Hematopoietic multipotent progenitor cell treated with erythropoietin and hydrocortisone succinate and interleukin-3 and kit ligand, for 17 days (in vitro differentiated cells): Measurements from ENCODE around the gene KCNT1.

ENCODE experiments used
- DNase-seq: peaks from one replicate; pipeline ENCODE4 v3.0.0-alpha.2; 2015; ENCODE audit warnings: low spot score

The KCNT1 gene

DNA sequence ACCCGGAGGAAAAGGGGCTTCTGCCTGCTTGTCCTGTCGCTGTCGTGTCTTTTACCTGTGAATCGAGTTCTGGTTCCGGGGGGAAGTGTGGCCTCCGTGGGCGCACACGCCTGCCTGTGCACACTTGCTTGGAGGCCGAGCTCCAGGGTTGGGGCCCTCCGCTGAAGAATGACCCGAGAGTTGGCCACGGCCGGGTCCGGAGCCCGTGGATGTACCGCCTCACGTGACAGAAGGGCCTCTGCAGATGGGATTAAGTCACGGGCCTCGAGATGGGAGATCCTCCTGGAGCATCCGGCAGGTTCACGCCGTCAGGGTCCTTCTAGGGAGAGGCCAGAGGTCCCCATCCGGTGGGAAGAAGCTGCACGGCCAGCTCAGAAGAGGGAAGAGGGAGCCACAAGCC, 81.0 kb downstream of the KCNT1 start:
- no peak for DNase-seq

DNA sequence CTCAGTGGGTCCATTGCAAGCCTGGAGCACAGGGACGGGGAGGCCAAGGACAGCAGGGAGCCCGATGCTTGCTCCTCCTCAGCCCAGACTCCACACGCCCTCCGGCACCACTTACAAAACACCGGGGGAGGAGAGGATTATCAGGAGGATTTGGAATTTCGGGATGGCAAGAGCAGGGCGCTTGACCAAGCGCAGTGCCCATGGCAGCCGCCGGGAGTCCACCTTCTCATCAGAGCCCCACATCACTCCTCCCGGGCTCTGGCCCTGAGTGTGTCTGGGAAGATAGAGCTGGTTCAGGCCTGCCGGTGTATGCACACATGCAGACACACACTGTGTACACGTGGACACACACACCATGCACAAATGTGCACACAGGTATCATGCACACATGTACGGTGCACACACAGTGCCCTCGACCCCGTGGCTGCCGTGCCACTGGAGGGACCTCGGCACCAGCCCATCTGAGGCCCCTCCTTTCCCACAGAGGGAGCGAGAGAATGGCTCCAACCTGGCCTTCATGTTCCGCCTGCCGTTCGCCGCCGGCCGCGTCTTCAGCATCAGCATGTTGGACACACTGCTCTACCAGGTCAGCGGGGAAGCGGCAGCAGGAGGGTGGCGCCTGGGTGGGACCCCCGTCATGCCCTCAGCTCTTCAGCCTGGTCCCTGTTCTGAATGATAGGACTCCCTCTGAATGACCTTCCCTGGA, 81.7 kb downstream of the KCNT1 start:
- DNase-seq, result no peak

DNA sequence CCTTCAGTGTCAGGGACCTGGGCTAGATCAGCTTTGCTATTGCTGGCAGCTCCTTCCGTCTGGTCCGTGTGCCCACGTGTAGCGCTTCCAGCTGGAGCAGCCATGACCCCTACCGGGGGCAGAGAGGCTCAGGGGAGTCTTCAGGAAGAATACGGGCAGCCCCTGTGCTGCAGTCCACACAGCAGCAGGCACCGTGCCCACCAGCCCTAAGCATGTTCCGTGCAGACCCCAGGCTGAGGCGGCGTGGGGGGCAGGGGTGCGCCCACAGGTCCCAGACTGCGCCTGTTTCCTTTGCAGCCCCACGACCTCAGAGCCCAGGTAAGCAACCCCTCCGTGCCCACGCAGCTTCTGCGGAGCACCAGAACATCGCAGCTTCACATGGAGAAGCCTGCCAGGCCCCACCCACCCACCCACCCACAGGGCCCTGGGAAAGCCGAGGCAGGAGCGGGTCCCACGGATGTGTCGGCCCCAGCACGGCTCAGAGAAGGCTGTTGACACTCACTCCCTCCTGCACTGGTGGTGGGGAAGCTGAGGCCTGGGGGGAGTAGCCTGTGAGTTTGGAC, 83.1 kb downstream of the KCNT1 start:
- DNase-seq, result no peak

DNA sequence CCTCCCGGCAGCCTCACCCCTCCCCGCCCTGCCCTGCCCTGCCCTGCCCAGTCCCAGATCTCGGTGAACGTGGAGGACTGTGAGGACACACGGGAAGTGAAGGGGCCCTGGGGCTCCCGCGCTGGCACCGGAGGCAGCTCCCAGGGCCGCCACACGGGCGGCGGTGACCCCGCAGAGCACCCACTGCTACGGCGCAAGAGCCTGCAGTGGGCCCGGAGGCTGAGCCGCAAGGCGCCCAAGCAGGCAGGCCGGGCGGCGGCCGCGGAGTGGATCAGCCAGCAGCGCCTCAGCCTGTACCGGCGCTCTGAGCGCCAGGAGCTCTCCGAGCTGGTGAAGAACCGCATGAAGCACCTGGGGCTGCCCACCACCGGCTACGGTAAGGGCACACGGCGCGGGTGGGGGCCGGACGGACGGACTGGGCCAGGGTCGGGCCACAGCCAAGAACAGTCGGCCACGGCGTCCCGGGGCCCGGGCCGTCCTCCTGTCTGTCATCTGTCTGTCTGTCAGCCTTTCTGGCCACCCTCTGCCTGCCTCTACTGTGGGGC, 84.2 kb downstream of the KCNT1 start:
- DNase-seq, result no peak

DNA sequence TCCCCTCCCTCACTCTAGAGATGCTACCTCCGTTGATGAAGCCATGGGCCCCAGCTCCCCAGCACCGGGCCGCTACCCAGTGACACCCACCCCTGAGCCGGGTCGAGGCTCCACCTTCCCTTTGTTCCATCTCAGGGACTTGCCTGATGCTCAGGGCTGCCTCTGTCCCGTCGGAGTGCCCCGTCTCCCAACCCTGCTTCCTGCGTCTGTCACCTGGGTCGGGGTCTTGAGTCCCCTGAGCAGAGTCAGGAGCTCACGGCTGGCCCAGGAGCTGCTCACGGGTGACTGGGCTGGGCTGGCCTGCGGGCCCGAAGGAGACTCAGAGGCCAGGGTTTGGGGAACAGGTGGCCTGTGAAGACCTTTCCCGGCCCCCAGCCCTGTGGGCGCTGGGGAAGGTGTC, 85.3 kb downstream of the KCNT1 start:
- DNase-seq, result no peak

DNA sequence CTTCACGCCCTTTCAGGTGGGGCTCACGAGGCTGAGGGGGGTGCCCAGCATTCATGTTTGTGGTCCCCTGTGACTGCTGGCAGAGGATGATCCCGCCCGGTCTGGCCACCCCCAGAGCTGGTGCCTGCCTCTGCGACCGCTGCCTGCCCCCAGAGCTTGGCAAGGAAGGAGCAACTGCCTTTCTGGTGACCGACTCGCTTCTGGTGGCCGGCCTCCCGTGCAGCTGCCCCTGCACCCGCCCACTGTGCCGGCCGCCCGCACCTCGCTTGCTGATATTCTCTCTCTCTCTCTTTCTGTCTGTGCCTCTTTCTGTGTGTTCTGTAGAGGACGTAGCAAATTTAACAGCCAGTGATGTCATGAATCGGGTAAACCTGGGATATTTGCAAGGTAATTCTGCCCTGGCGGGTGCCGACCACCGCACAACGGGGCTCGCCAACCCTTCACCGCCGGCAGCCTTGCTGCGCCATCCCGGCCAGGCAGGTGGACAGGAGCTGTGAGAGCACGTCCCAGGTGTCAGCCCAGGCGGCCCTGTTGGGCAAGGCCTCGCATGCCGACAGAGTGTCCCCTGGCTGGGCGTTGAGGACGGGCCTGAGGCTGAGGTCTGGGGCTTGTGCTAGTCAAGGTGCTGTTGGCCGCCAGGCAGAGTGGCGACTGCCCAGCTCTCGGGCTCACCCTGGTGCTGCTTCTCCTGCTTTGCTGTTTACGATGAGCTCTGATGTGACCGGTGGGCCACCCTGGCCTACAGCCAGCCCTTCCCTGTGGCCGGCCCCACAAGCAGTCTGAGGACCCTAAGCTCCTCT, 86.0 kb downstream of the KCNT1 start:
- no peak for DNase-seq

DNA sequence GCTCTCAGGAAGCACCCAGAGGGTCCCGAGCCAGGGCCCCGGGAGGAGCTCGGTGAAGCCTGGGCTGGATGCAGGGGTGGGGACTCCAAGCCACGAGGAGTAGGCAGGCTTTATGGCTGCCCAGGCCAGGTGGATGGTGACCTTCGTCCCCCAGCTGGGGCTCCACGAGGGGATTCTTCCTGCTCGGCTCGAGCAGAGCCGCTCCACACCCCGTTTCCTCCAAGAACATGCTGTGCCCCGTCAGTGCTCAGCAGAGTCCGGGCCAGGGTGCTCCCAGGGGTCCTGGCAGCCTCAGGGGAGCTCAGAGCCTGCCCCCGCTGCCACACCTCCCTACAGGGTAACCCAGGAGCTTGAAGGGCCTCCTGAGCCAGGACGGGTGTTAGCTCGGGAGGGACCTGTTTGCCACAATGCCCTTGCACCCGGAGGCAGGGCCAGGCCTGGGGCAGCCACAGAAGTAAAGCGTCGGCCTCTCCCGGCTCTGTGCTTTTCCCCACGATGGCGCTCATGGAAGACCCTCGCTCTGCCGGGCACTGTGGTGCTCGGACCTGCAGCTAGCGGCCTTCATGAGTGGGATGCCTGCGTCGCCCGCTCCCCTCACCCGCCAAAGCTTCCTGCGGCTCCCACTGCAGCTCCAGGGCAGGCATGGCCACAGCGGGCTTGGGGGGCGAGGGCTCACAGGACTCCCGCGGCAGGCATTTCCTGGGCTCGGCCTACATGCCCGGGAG, 86.8 kb downstream of the KCNT1 start:
- no peak for DNase-seq

DNA sequence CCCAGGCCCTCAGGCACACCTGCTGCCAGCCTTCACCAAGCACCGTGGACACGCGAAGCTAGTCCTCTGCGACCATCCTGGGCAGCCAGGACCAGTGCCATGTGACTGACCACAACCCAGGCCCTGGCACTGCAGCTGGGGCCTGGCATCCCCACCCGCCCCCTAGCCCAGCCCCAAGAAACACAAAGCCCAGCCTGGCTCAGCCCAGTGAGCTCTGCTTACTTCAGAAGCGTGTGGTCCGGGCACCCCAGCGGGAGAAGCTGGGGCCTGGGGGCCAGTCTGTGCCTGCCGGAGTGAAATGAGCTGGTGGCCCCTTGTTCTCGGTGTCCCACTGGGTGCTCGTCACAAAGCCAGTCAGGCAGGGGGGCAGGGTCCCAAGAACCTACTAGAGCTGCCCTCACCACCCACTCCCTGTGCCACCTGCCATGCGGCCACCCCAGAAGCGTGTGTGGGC, 87.9 kb downstream of the KCNT1 start:
- no peak for DNase-seq

DNA sequence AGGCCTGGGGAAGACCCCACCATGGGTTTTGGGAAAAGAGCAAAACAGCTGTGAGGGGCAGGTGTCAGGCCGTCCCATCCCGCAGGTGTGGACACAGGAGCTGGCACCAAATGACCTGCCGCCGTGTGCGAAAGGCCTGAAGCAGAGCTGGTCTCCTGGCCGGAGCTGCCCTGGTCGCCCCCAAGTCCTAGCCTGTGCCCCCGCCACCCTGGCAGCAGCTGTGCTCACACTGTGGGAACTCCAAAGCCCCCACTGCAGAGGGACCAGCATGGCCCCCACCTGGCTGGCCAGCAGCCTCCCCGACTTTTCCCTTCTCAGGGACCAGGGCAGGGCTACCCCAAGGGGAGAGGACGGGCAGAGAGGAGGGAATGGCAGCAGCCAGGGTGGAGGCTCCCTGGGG, 88.4 kb downstream of the KCNT1 start:
- DNase-seq, result no peak

DNA sequence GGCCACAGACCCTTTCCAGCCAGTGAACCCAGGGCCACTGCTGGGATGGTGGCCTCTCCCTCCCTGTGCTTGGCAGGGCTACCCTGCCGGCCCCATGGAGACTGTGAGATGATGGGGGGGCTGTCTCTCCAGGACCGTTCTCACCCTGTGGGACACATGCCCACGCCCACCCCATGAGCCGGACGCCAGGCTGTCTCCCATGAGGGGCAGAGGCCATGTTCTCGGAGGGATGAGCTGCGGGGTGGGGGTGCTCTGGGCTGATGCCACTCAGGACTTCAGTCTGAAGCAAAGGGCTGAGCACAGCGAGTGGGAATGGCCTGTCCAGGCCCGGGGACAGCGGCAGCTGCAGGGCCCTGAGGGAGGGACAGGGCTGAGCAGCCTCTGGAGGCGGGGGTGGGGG, 88.9 kb downstream of the KCNT1 start:
- no peak for DNase-seq

DNA sequence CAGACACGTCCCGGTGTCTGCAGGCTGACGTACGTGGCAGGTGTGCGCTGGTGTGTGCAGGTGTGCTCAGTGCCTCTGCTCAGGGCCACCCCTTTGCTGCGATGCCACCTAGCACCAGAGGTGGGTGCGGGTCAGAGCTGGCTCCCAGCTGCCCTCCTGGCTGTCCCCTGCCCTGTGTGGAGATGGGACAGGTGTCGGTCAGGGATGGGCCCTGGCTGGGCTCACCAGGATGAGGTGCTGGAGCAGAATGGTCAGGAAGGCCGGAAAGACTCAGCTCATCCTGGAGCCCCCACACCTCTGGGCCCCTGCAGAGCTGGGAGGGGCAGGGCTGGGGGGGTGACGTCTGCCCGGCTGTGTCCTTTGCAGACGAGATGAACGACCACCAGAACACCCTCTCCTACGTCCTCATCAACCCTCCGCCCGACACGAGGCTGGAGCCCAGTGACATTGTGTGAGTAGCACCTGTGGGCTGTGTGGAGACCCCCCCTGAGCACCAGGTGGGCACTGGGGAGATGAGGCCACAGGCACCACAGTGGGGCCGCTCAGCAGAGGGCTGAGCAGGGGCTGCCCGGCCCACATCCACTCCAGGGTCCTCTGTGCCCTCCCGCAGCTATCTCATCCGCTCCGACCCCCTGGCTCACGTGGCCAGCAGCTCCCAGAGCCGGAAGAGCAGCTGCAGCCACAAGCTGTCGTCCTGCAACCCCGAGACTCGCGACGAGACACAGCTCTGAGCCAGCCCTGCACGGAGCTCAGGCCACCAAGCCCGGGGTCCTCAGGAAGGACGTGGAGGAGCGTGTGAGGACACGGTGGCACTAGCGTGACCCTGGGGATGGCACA, 89.7 kb downstream of the KCNT1 start:
- DNase-seq, result no peak

DNA sequence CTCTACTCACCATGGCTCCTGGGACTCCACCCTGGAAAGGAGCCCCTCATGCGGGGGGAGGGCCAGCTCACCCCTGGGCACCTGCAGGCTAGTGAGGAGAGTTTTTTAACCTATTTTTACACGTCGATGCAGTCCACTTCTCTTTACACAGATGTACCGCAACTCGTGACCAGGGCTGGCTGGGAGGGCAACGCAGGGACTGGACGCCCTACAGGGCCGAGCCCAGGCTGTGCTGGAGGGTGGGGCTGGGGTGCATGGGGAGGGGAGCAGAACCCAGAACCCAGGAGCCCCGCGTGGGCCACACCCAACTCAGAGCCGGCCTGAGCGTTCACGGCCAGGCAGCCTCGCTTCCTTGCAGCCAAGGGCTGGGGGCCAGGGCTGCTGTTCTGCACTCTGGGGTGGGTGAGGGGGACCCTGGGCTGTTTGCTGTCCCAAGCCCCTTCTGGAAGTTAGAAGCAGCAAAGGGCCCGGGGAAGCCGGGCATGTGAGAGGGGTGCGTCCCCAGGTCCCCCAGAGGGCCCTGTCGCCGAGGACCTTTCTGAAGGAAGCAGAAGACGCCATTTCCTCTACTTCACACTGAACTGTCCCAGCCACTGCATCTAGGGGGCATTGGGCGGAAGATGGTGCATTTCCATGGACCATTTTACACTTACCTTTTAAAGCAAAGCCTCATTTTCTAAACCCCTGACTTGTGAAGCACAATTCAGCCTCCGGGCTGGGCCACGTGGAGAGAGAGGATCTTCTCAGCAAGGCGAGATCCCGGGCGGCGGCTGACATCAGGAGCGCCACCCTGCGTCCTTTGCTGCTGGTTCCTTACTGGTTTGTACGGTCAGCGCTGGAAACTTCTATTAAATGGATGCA, 90.5 kb downstream of the KCNT1 start:
- DNase-seq, result no peak

DNA sequence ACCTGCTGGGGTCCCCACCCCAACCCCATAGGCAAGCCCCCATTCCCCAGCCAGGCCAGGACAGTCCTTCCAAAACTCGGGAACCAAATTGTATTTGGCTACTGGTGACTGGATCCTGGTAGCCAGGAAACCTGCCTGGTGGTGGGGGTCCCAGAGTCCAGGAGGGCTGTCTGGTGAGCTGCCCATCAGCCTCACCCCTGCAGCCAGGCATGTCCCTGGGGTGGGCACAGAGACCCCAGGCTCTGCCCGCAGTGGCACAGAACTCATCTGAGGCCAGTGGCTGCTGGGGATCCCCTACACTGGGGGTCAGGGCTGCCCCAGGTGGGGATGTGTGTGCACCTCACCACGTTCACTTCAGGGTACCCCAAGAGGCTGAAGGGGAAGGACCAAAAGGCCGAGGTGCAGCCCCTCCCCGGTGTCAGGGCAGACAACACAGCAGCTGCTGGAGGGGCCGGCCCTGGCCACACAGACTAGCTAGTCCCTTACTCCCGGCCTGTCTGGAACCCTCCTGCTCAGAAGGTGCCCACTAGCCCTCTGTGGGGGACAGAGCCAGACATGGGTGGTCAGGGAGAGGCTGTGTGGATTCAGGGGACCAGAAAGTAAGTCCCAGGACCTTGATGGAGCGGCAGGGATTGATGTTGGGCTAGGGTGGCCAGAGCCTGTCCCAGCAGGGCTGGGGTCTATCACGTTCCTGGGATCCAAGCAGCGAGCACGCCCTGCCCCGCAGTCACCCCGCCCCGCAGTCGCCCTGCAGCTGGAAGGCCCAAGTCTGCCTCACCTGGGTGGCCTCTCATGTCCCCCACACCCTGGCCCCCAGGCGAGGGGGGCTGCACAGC, 91.5 kb downstream of the KCNT1 start:
- DNase-seq, result no peak

DNA sequence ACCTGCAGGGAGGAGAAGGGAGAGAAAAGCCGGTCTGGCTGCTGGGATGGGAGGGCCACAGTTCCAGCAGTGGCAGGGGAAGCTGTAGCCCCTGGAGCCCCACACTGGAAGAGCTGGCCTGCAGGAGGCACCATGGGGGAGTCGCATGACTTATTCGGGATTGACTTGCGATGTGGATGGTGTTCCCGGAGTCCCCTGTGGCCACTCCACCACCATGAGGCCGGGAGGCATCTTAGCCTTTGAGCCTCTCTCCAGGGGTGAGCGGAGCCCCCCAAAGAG, 92.0 kb downstream of the KCNT1 start:
- no peak for DNase-seq

DNA sequence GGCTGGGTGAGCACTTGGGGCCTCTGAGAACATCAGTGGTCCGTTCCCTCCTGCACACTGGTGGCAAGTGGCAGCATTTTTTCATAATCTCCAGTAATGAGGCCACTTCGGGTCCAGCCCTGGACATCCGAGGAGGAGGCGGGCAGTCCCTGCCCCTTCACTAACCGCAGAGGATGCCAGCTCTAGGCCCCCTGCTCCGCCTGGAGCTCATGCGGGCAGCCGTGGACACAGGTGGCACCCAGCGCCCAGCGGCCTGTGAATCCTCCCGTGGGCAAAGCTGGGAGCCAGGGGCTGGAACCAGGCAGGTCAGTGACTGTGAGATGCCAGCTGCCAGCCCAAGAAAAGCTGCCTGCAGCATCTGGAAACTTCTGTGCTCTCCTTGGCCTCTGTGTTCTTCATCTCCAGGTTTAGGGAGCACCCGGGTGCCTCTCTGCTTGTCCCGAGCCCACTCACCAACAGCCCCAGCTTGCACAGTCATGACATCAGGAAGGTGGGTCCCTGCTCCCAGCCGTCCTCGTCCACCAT, 92.4 kb downstream of the KCNT1 start:
- DNase-seq, result no peak

DNA sequence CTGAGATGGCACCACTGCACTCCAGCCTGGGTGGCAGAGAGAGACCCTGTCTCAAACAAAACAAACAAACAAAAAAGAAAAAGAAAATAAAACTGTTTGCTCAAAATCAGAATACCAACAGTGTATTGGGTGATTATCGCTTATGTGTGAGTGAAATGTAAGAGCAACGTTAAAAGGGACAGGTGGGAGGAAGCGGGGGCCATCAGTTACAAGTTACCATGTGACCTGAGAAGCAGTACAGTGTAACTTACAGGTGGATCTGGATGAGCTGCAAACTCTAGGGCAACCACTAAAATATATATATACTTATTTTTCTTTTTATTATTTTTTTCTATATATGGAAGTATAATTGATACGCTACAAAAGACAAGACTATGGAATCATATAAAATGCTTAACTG, 93.4 kb downstream of the KCNT1 start:
- DNase-seq, result no peak

DNA sequence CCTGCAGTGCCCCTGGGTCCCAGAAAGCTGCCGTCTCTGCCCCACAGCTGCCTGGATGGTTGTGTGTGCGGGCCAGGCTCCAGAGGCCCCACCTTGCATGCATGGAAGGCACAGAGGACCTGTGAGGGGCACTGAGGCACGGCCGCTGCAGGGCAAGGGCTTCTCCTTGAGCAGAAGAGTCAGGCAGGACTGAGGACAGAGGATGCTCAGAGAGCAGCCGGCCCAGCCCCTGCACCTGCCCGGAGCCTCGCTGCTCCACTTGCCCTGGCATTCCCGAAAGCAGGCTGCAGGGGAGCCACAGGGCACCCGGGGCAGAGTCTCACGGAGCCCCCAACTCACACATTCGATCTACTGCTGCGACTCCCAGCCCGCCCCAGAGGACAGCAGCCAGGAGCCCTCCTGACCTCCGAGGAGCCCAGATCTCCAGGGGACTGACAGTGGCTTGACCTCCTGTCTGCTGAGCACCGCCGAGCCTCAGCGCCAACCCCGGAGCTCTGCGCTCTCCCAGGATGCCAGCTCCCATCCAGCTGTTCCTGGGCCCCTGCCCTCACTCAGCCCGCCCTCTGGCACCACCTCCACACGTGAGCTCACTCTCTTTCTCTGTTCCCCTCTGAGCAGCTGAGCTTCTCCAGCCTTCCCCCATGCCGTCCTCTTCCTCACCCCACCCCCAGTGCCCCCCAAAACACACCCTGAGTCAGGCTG, 95.0 kb downstream of the KCNT1 start:
- no peak for DNase-seq

DNA sequence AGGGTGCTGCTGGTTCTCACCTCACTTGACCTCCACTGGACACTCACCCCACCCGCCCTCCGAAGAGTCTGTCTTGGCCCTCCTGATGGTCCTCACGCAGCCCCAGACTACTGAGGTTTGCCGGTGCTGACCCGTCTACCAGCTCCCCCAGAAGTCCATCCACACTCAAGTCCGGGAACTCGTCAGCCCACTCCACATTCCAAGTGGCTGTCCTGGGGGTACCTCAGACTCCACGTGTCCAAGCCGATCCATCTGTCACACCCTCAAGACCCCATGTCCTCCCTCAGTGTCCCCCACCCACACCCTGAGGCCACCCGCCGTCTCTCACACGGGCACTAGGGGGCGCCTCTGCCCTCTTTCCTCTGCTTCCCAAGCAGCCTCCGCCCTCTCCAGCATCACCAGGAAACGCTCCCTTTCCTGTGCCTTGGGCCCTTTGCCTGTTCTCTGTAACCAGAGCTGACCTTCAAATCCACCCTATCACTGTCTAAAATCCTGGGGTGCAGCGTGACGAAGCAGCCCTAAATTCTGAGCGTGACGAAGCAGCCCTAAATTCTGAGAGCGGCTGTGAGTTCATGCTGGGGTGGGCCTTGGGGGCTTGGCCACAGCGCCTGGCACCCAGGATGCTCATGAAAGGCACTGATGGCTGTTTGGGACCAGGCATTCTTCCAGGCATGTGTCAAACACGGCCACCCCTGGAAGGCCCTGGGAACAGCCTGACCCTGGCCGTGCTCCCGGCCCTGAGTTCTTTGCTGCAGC, 95.7 kb downstream of the KCNT1 start:
- peak; percentile 9 for DNase-seq
